Measurements from ENCODE around the gene SPTSSB. TPM values are rescaled to one million over a fixed set of nuclear protein-coding genes. Genes with fewer than 3 reads are reported as not detected.

Gene SPTSSB
- total RNA-seq, 1 donor from 2014 or later, result 0.50 TPM

DNA sequence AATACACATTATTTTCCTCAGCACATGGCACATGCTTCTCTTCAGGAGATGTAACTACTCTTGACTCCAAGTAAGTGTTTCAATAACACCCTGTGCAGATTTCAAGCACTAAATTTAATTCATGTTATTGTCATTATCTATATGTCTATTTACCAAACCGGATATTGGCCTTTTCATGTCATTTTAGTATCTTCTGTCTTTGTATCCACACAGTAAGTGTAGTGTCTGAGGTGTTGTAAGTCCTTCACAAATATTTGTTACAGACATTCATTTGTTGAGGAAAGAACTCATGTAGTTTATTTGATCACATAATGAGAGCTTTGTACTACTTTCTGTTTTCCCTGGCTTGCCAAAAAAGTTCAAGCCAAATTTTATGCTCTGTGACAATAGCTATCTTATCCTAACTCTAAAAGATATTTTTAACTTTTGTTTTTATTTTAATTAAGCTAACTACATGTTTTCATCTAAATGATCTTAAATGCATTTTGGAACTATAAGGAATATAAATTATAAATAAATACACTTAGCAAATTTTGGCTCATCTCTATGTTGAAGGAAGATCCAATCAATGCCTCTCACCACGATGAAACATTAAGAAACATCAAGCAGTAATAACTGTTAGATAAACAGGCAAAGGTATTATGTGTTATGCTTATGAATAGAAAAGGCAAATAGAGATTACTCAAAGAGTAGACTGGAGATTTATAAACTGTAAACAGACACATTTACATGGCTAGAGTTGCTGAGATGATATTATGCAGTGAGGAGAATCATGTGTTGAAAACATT is 48.3 kb downstream of the SPTSSB start:
- H3K9me3 Mint-ChIP-seq (ENCODE audit: unreplicated experiment), result peaks cover 16% of the 10 kb centered on the region
- H3K27ac Mint-ChIP-seq (ENCODE audit: unreplicated experiment), result no peak overlapping the region
- no peak overlapping the region for H3K4me3 ChIP-seq (ENCODE audit: insufficient read depth, low read depth, low read length)
- FAIRE-seq, result no peak
- H3K9me3 ChIP-seq (ENCODE audit: insufficient read depth, low read depth, low read length), result no peaks in the 10 kb centered on the region
- no peaks in the 10 kb centered on the region for H4K20me1 ChIP-seq (ENCODE audit: insufficient read depth, low read length)
- no peak overlapping the region for H3K9ac ChIP-seq (ENCODE audit: low read length)
- H3K27me3 Mint-ChIP-seq (ENCODE audit: low read depth, unreplicated experiment), result no peaks in the 10 kb centered on the region
- H3K36me3 Mint-ChIP-seq (ENCODE audit: low read depth, unreplicated experiment), result no peaks in the 10 kb centered on the region
- H3K36me3 ChIP-seq (ENCODE audit: insufficient read depth, low read length), result no peaks in the 10 kb centered on the region
- no peaks in the 10 kb centered on the region for H3K79me2 ChIP-seq (ENCODE audit: insufficient read depth, low read length)
- H3K27ac ChIP-seq (ENCODE audit: low read depth, low read length), result no peak overlapping the region
- no peaks in the 10 kb centered on the region for H3K4me1 ChIP-seq (ENCODE audit: insufficient read depth, low read length)
- no peak overlapping the region for H3K4me2 ChIP-seq (ENCODE audit: low read length)
- TF ChIP-seq, protein P1, sequence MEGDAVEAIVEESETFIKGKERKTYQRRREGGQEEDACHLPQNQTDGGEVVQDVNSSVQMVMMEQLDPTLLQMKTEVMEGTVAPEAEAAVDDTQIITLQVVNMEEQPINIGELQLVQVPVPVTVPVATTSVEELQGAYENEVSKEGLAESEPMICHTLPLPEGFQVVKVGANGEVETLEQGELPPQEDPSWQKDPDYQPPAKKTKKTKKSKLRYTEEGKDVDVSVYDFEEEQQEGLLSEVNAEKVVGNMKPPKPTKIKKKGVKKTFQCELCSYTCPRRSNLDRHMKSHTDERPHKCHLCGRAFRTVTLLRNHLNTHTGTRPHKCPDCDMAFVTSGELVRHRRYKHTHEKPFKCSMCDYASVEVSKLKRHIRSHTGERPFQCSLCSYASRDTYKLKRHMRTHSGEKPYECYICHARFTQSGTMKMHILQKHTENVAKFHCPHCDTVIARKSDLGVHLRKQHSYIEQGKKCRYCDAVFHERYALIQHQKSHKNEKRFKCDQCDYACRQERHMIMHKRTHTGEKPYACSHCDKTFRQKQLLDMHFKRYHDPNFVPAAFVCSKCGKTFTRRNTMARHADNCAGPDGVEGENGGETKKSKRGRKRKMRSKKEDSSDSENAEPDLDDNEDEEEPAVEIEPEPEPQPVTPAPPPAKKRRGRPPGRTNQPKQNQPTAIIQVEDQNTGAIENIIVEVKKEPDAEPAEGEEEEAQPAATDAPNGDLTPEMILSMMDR (IDR thresholded peaks at IDR 0.05; ENCODE audit: insufficient read depth, low read depth, low read length), result no peak
- TF ChIP-seq EZH2 (IDR thresholded peaks at IDR 0.05; ENCODE audit: insufficient read depth, low read length), result no peak
- no peak for DNase-seq (ENCODE audit: low read depth)
- H3K4me3 Mint-ChIP-seq (ENCODE audit: unreplicated experiment), result no peak overlapping the region
- no peak overlapping the region for H2AFZ ChIP-seq (ENCODE audit: low read depth, low read length)
- no peaks in the 10 kb centered on the region for H3K27me3 ChIP-seq (ENCODE audit: insufficient read depth, low read length)
- no peaks in the 10 kb centered on the region for H3K4me1 Mint-ChIP-seq (ENCODE audit: low read depth, unreplicated experiment)

DNA sequence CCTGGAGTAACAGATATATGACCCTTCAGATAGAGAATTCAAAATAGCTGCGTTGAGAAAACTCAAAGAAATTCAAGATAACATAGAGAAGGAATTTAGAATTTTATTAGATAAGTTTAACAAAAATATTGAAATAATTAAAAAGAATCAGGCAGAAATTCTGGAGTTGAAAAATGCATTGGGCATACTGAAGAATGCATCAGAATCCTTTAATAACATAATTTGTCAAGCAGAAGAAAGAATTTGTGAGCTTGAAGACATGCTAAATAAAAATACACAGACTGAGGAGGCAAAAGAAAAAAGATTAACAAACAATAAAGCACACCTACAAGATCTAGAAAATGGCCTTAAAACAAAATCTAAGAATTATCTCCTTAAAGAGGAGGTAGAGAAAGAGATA is 50.5 kb downstream of the SPTSSB start:
- H3K9me3 Mint-ChIP-seq (ENCODE audit: unreplicated experiment), result peaks cover 13% of the 10 kb centered on the region
- no peak for TF ChIP-seq EZH2 (IDR thresholded peaks at IDR 0.05; ENCODE audit: insufficient read depth, low read length)
- TF ChIP-seq, protein P1 (IDR thresholded peaks at IDR 0.05; ENCODE audit: insufficient read depth, low read depth, low read length), result no peak
- DNase-seq (ENCODE audit: low read depth), result no peak
- no peak overlapping the region for H3K4me3 Mint-ChIP-seq (ENCODE audit: unreplicated experiment)
- no peaks in the 10 kb centered on the region for H3K27me3 Mint-ChIP-seq (ENCODE audit: low read depth, unreplicated experiment)
- H3K27ac Mint-ChIP-seq (ENCODE audit: unreplicated experiment), result no peak overlapping the region
- Histone ChIP-seq H3K27ac (ENCODE audit: low read depth, low read length) (no peak overlapping the region), H3K27me3 (ENCODE audit: insufficient read depth, low read length) (no peaks in the 10 kb centered on the region), H3K9ac (ENCODE audit: low read length) (no peak overlapping the region), H2AFZ (ENCODE audit: low read depth, low read length) (no peak overlapping the region), H4K20me1 (ENCODE audit: insufficient read depth, low read length) (no peaks in the 10 kb centered on the region), H3K36me3 (ENCODE audit: insufficient read depth, low read length) (no peaks in the 10 kb centered on the region), H3K9me3 (ENCODE audit: insufficient read depth, low read depth, low read length) (no peaks in the 10 kb centered on the region), H3K4me1 (ENCODE audit: insufficient read depth, low read length) (no peaks in the 10 kb centered on the region), H3K79me2 (ENCODE audit: insufficient read depth, low read length) (no peaks in the 10 kb centered on the region), H3K4me3 (ENCODE audit: insufficient read depth, low read depth, low read length) (no peak overlapping the region), H3K4me2 (ENCODE audit: low read length) (no peak overlapping the region)
- peaks cover 7% of the 10 kb centered on the region for H3K4me1 Mint-ChIP-seq (ENCODE audit: low read depth, unreplicated experiment)
- H3K36me3 Mint-ChIP-seq (ENCODE audit: low read depth, unreplicated experiment), result no peaks in the 10 kb centered on the region
- FAIRE-seq, result no peak

DNA sequence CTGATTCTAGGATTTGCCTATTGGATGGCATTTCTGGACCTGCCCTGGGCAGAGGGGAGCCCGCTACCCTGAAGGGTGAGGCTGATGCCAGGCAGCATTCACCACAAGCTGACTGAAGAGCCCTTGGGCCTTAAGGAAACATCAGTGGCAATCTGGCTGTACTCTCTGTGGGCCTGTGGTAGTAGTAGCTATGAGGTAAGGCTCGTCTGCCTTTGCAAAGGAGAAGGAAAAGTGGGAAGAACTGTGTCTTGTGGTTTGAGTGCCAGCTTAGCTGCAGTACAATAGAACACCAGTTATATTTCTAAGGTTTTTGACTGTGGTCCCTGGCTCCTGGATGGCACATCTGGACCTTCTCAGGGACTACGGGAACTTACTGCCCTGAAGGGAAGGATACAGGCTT is 51.5 kb downstream of the SPTSSB start:
- FAIRE-seq (no peak), DNase-seq (ENCODE audit: low read depth) (no peak)
- no peak overlapping the region for H2AFZ ChIP-seq (ENCODE audit: low read depth, low read length)
- H3K4me2 ChIP-seq (ENCODE audit: low read length), result no peak overlapping the region
- no peak overlapping the region for H3K27ac ChIP-seq (ENCODE audit: low read depth, low read length)
- no peaks in the 10 kb centered on the region for H3K27me3 ChIP-seq (ENCODE audit: insufficient read depth, low read length)
- H4K20me1 ChIP-seq (ENCODE audit: insufficient read depth, low read length), result no peaks in the 10 kb centered on the region
- H3K9ac ChIP-seq (ENCODE audit: low read length), result no peak overlapping the region
- Mint-ChIP-seq H3K9me3 (ENCODE audit: unreplicated experiment) (peaks cover 11% of the 10 kb centered on the region), H3K27ac (ENCODE audit: unreplicated experiment) (no peak overlapping the region), H3K4me1 (ENCODE audit: low read depth, unreplicated experiment) (peaks cover 10% of the 10 kb centered on the region), H3K4me3 (ENCODE audit: unreplicated experiment) (no peak overlapping the region), H3K36me3 (ENCODE audit: low read depth, unreplicated experiment) (no peaks in the 10 kb centered on the region), H3K27me3 (ENCODE audit: low read depth, unreplicated experiment) (no peaks in the 10 kb centered on the region)
- H3K4me1 ChIP-seq (ENCODE audit: insufficient read depth, low read length), result no peaks in the 10 kb centered on the region
- no peaks in the 10 kb centered on the region for H3K36me3 ChIP-seq (ENCODE audit: insufficient read depth, low read length)
- H3K79me2 ChIP-seq (ENCODE audit: insufficient read depth, low read length), result no peaks in the 10 kb centered on the region
- TF ChIP-seq, protein P1 (IDR thresholded peaks at IDR 0.05; ENCODE audit: insufficient read depth, low read depth, low read length), result no peak
- TF ChIP-seq EZH2 (IDR thresholded peaks at IDR 0.05; ENCODE audit: insufficient read depth, low read length), result no peak
- H3K4me3 ChIP-seq (ENCODE audit: insufficient read depth, low read depth, low read length), result no peak overlapping the region
- H3K9me3 ChIP-seq (ENCODE audit: insufficient read depth, low read depth, low read length), result no peaks in the 10 kb centered on the region
